Glomerular visceral epithelial cell (primary cell): Measurements from ENCODE around the gene SLC39A13.

Experiments
- DNase-seq: peaks from one replicate; pipeline ENCODE4 v3.0.0-alpha.2; 2016; ENCODE audit errors: extremely low spot score

SLC39A13 gene

GRCh38 chr11:47407746-47408590 lies at the start of gene SLC39A13:
Gene SLC39A13 (plus strand): TSS chr11:47408590. CDS start chr11:47410095, 1,505 bp downstream.
- peak; percentile 97 for DNase-seq

- DNase-seq = no peak
Observed at GRCh38 chr11:47358731-47359051, 49.7 kb upstream of the SLC39A13 start.

GRCh38 chr11:47359162-47359561 lies 49.2 kb upstream of the SLC39A13 start:
- no peak for DNase-seq

GRCh38 chr11:47359586-47359985 lies 48.8 kb upstream of the SLC39A13 start:
- DNase-seq = no peak

GRCh38 chr11:47360341-47360740 lies 48.0 kb upstream of the SLC39A13 start:
- no peak for DNase-seq

- no peak for DNase-seq
Observed at GRCh38 chr11:47361419-47361818, 47.0 kb upstream of the SLC39A13 start.

GRCh38 chr11:47366020-47366490 lies 42.3 kb upstream of the SLC39A13 start:
- DNase-seq = no peak

GRCh38 chr11:47369676-47370075 lies 38.7 kb upstream of the SLC39A13 start:
- no peak for DNase-seq

- no peak for DNase-seq
Observed at GRCh38 chr11:47372422-47372821, 36.0 kb upstream of the SLC39A13 start.

- DNase-seq = peak; percentile 75
Observed at GRCh38 chr11:47373876-47374719, 34.3 kb upstream of the SLC39A13 start.

- DNase-seq = no peak
Observed at GRCh38 chr11:47374720-47375019, 33.7 kb upstream of the SLC39A13 start.

GRCh38 chr11:47375020-47375419 lies 33.4 kb upstream of the SLC39A13 start:
- no peak for DNase-seq

GRCh38 chr11:47375546-47376085 lies 32.8 kb upstream of the SLC39A13 start:
- DNase-seq = no peak

GRCh38 chr11:47376107-47376524 lies 32.3 kb upstream of the SLC39A13 start:
- DNase-seq = peak; percentile 23

GRCh38 chr11:47376525-47377371 lies 31.6 kb upstream of the SLC39A13 start:
- DNase-seq = no peak

- no peak for DNase-seq
Observed at GRCh38 chr11:47377571-47378009, 30.8 kb upstream of the SLC39A13 start.

GRCh38 chr11:47378010-47378835 lies 30.2 kb upstream of the SLC39A13 start, which contains the start of gene SPI1:
Gene SPI1 (minus strand): TSS chr11:47378547. CDS start chr11:47378353, 194 bp downstream.
- DNase-seq = no peak

- no peak for DNase-seq
Observed at GRCh38 chr11:47378836-47379170, 29.6 kb upstream of the SLC39A13 start.

GRCh38 chr11:47379317-47379716 lies 29.1 kb upstream of the SLC39A13 start:
- no peak for DNase-seq

- DNase-seq = no peak
Observed at GRCh38 chr11:47380078-47380477, 28.3 kb upstream of the SLC39A13 start.

- DNase-seq = no peak
Observed at GRCh38 chr11:47383071-47383470, 25.3 kb upstream of the SLC39A13 start.
